Stimulated activated memory B cell treated with anti-CD40 and anti-IgM and Interleukin-4, amounts not matched to agents 10 μg/mL and 1 μg/mL and 100 μg/mL, for 72 hours (primary cell): ENCODE measurements around the gene NKX2-2.
A peak's percentile ranks its signal among the peaks of the same experiment; 100 is the strongest.
"Not testable (repeated sequence)": the region's sequence is repeated elsewhere in the genome, so short reads cannot be mapped to it uniquely, and the experiment has no call there.

ENCODE experiments used
- ATAC-seq: fragments of 150-1000 bp; cut with Tn5 transposase; 2 replicates; pipeline ENCODE4 v1.10.0; 2021
- H3K27ac Mint-ChIP-seq: one replicate; pipeline ENCODE4 v1.8.0; 2022; ENCODE audit warnings: mild to moderate bottlenecking, mixed read lengths
- H3K27me3 Mint-ChIP-seq: one replicate; pipeline ENCODE4 v1.8.0; 2022; ENCODE audit warnings: mixed read lengths
- H3K36me3 Mint-ChIP-seq: one replicate; pipeline ENCODE4 v1.8.0; 2022; ENCODE audit warnings: mixed read lengths
- H3K4me1 Mint-ChIP-seq: one replicate; pipeline ENCODE4 v1.8.0; 2022; ENCODE audit warnings: mixed read lengths
- H3K4me3 Mint-ChIP-seq: one replicate; pipeline ENCODE4 v1.8.0; 2022; ENCODE audit warnings: mild to moderate bottlenecking, moderate library complexity, mixed read lengths
- H3K9me3 Mint-ChIP-seq: one replicate; pipeline ENCODE4 v1.8.0; 2022; ENCODE audit warnings: mixed read lengths

NKX2-2 gene

GRCh38 chr20:21505810-21506530, 7.9 kb downstream of the NKX2-2 start:
- Mint-ChIP-seq H3K36me3 (no peaks in the 10 kb centered on the region), H3K27ac (peak overlapping the region; percentile 44), H3K9me3 (no peaks in the 10 kb centered on the region), H3K4me3 (peak overlapping the region; percentile 48), H3K4me1 (peaks cover 19% of the 10 kb centered on the region), H3K27me3 (peaks cover 81% of the 10 kb centered on the region)
- ATAC-seq: no peak

GRCh38 chr20:21505161-21505809, 8.6 kb downstream of the NKX2-2 start:
- H3K9me3 Mint-ChIP-seq: no peaks in the 10 kb centered on the region
- H3K36me3 Mint-ChIP-seq: no peaks in the 10 kb centered on the region
- H3K4me3 Mint-ChIP-seq: no peak overlapping the region
- H3K27ac Mint-ChIP-seq: no peak overlapping the region
- ATAC-seq: peak; percentile 52
- H3K27me3 Mint-ChIP-seq: peaks cover 81% of the 10 kb centered on the region
- H3K4me1 Mint-ChIP-seq: peaks cover 16% of the 10 kb centered on the region

- peaks cover 7% of the 10 kb centered on the region for H3K4me1 Mint-ChIP-seq
- no peaks in the 10 kb centered on the region for H3K9me3 Mint-ChIP-seq
- no peak overlapping the region for H3K4me3 Mint-ChIP-seq
- H3K36me3 Mint-ChIP-seq: no peaks in the 10 kb centered on the region
- no peak overlapping the region for H3K27ac Mint-ChIP-seq
- no peak for ATAC-seq
- peaks cover 80% of the 10 kb centered on the region for H3K27me3 Mint-ChIP-seq
Measured at GRCh38 chr20:21504323-21504722, 9.5 kb downstream of the NKX2-2 start.

GRCh38 chr20:21503345-21503744, 10.5 kb downstream of the NKX2-2 start:
- H3K27me3 Mint-ChIP-seq: peaks cover 80% of the 10 kb centered on the region
- peak; percentile 74 for ATAC-seq
- H3K4me1 Mint-ChIP-seq: peaks cover 6% of the 10 kb centered on the region

GRCh38 chr20:21501184-21501583, 12.7 kb downstream of the NKX2-2 start:
- H3K4me3 Mint-ChIP-seq: no peak overlapping the region

More at GRCh38 chr20:21503345-21503744, 10.5 kb downstream of the NKX2-2 start:
- Mint-ChIP-seq H3K4me3 (no peak overlapping the region), H3K9me3 (no peaks in the 10 kb centered on the region), H3K36me3 (no peaks in the 10 kb centered on the region), H3K27ac (no peak overlapping the region)

GRCh38 chr20:21500599-21500998, 13.3 kb downstream of the NKX2-2 start:
- H3K27ac Mint-ChIP-seq: no peak overlapping the region
- no peak for ATAC-seq
- H3K4me3 Mint-ChIP-seq: no peak overlapping the region
- no peaks in the 10 kb centered on the region for H3K9me3 Mint-ChIP-seq
- H3K4me1 Mint-ChIP-seq: peaks cover 6% of the 10 kb centered on the region
- H3K36me3 Mint-ChIP-seq: no peaks in the 10 kb centered on the region
- peaks cover 69% of the 10 kb centered on the region for H3K27me3 Mint-ChIP-seq

More at GRCh38 chr20:21501184-21501583, 12.7 kb downstream of the NKX2-2 start:
- H3K36me3 Mint-ChIP-seq: no peaks in the 10 kb centered on the region
- peaks cover 70% of the 10 kb centered on the region for H3K27me3 Mint-ChIP-seq
- H3K9me3 Mint-ChIP-seq: no peaks in the 10 kb centered on the region
- ATAC-seq: no peak
- H3K27ac Mint-ChIP-seq: no peak overlapping the region
- peaks cover 6% of the 10 kb centered on the region for H3K4me1 Mint-ChIP-seq

GRCh38 chr20:21499641-21500040, 14.2 kb downstream of the NKX2-2 start:
- no peaks in the 10 kb centered on the region for H3K36me3 Mint-ChIP-seq
- H3K4me1 Mint-ChIP-seq: no peaks in the 10 kb centered on the region
- no peak overlapping the region for H3K4me3 Mint-ChIP-seq
- H3K27ac Mint-ChIP-seq: no peak overlapping the region
- H3K9me3 Mint-ChIP-seq: no peaks in the 10 kb centered on the region
- H3K27me3 Mint-ChIP-seq: peaks cover 62% of the 10 kb centered on the region
- no peak for ATAC-seq

GRCh38 chr20:21498635-21499034, 15.2 kb downstream of the NKX2-2 start:
- Mint-ChIP-seq H3K4me3 (no peak overlapping the region), H3K27me3 (peaks cover 52% of the 10 kb centered on the region), H3K4me1 (no peaks in the 10 kb centered on the region), H3K9me3 (no peaks in the 10 kb centered on the region), H3K27ac (no peak overlapping the region), H3K36me3 (no peaks in the 10 kb centered on the region)
- no peak for ATAC-seq

GRCh38 chr20:21498195-21498594, 15.7 kb downstream of the NKX2-2 start:
- Mint-ChIP-seq H3K27ac (no peak overlapping the region), H3K9me3 (no peaks in the 10 kb centered on the region), H3K36me3 (no peaks in the 10 kb centered on the region), H3K27me3 (peaks cover 48% of the 10 kb centered on the region), H3K4me1 (no peaks in the 10 kb centered on the region), H3K4me3 (no peak overlapping the region)
- ATAC-seq: no peak

- Mint-ChIP-seq H3K4me3 (no peak overlapping the region), H3K36me3 (no peaks in the 10 kb centered on the region), H3K27ac (no peak overlapping the region), H3K27me3 (peaks cover 50% of the 10 kb centered on the region), H3K4me1 (no peaks in the 10 kb centered on the region), H3K9me3 (no peaks in the 10 kb centered on the region)
- ATAC-seq: no peak
Measured at GRCh38 chr20:21496452-21496851, 17.4 kb downstream of the NKX2-2 start.

GRCh38 chr20:21493049-21493448, 20.8 kb downstream of the NKX2-2 start:
- Mint-ChIP-seq H3K36me3 (no peaks in the 10 kb centered on the region), H3K9me3 (no peaks in the 10 kb centered on the region), H3K4me3 (no peak overlapping the region), H3K4me1 (no peaks in the 10 kb centered on the region), H3K27me3 (peaks cover 34% of the 10 kb centered on the region), H3K27ac (no peak overlapping the region)
- no peak for ATAC-seq

GRCh38 chr20:21490105-21490504, 23.8 kb downstream of the NKX2-2 start:
- H3K4me3 Mint-ChIP-seq: no peak overlapping the region
- peaks cover 31% of the 10 kb centered on the region for H3K27me3 Mint-ChIP-seq
- H3K27ac Mint-ChIP-seq: no peak overlapping the region
- no peaks in the 10 kb centered on the region for H3K36me3 Mint-ChIP-seq
- no peaks in the 10 kb centered on the region for H3K4me1 Mint-ChIP-seq
- no peak for ATAC-seq
- H3K9me3 Mint-ChIP-seq: peaks cover 7% of the 10 kb centered on the region

- H3K4me3 Mint-ChIP-seq, H3K4me1 Mint-ChIP-seq: not testable (repeated sequence)
Measured at GRCh38 chr20:21480144-21480543, 33.7 kb downstream of the NKX2-2 start.

GRCh38 chr20:21465799-21466198, 48.1 kb downstream of the NKX2-2 start:
- peaks cover 6% of the 10 kb centered on the region for H3K9me3 Mint-ChIP-seq
- no peak overlapping the region for H3K4me3 Mint-ChIP-seq
- no peaks in the 10 kb centered on the region for H3K4me1 Mint-ChIP-seq
- no peak overlapping the region for H3K27ac Mint-ChIP-seq
- no peak for ATAC-seq
- H3K36me3 Mint-ChIP-seq: no peaks in the 10 kb centered on the region
- H3K27me3 Mint-ChIP-seq: peaks cover 5% of the 10 kb centered on the region

More at GRCh38 chr20:21480144-21480543, 33.7 kb downstream of the NKX2-2 start:
- H3K27ac Mint-ChIP-seq, ATAC-seq, H3K9me3 Mint-ChIP-seq, H3K36me3 Mint-ChIP-seq: not testable (repeated sequence)
- H3K27me3 Mint-ChIP-seq: peaks cover 49% of the 10 kb centered on the region

- ATAC-seq: no peak
- no peaks in the 10 kb centered on the region for H3K4me1 Mint-ChIP-seq
- H3K36me3 Mint-ChIP-seq: no peaks in the 10 kb centered on the region
- peaks cover 6% of the 10 kb centered on the region for H3K9me3 Mint-ChIP-seq
- peaks cover 5% of the 10 kb centered on the region for H3K27me3 Mint-ChIP-seq
- H3K4me3 Mint-ChIP-seq: no peak overlapping the region
- H3K27ac Mint-ChIP-seq: no peak overlapping the region
Measured at GRCh38 chr20:21464916-21465315, 48.9 kb downstream of the NKX2-2 start.
